ENCODE measurements around the gene TYMP. TPM values are rescaled to one million over a fixed set of nuclear protein-coding genes. Genes with fewer than 3 reads are reported as not detected.

TYMP gene
- total and polyA plus RNA-seq, 2 of the 8 experiments (the other 6 are each of a cell fraction or from before 2014, with no cell fraction given): 0.43 to 0.48 TPM

DNA sequence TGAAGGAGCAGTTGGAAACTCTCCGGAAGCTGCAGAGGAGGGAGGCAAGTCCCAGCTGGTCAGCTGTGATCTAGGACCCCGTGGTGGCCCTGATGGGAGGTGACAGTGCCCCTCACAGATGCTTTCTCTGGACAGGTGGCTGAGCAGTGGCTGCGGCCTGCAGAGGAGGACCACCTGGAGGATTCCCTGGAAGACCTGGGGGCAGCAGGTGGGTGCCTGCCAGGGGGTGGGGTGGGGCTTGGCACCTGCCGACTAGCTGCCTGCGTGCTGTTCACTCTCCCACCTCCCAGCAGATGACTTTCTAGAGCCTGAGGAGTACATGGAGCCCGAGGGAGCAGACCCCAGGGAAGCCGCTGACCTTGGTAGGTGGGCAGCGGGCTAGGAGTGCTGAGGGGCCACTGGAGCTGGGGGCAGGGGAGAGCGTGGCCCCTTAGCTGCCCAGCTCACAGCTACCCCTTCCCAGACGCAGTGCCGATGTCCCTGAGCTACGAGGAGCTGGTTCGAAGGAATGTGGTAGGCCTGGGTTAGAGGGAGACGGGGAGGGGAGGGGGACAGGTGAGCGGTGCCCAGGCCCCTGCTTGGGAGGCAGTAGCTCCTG is 7.5 kb downstream of the TYMP start:
- H4K5ac ChIP-seq (ENCODE audit: insufficient read length, low read depth, low read length): no peak overlapping the region
- no peaks in the 10 kb centered on the region for H3K79me1 ChIP-seq (ENCODE audit: low read depth, low read length)
- H3K14ac ChIP-seq (ENCODE audit: insufficient read length): no peak overlapping the region
- no peak overlapping the region for H3K4me3 ChIP-seq (ENCODE audit: extremely low read depth in 1 of 4, insufficient read depth in 2 of 4, low read depth in 3 of 4, low read length in 4 of 4)
- no peak overlapping the region for H2BK15ac ChIP-seq (ENCODE audit: low read length)
- H2AFZ ChIP-seq (ENCODE audit: low read length): no peak overlapping the region
- H3K18ac ChIP-seq (ENCODE audit: extremely low read depth, low read length): no peak overlapping the region
- no peak for TF ChIP-seq RFX5 (IDR thresholded peaks at IDR 0.05; ENCODE audit: borderline replicate concordance, low read depth, low read length)
- no peak for TF ChIP-seq CHD1 (IDR thresholded peaks at IDR 0.05; ENCODE audit: low read depth, low read length)
- TF ChIP-seq POLR2A (IDR thresholded peaks at IDR 0.05; ENCODE audit: control extremely low read depth in 1 of 2, low read depth in 2 of 2, low read length in 2 of 2): no peak
- TF ChIP-seq TAF7 (optimal IDR thresholded peaks at IDR 0.05; ENCODE audit: borderline replicate concordance, low read depth, low read length): no peak
- TF ChIP-seq GABPA (IDR thresholded peaks at IDR 0.05; ENCODE audit: borderline replicate concordance, insufficient read depth, low read length): no peak
- no peak for TF ChIP-seq TAF1 (IDR thresholded peaks at IDR 0.05; ENCODE audit: low read depth, low read length)
- H3K27ac ChIP-seq (ENCODE audit: low read depth, low read length): no peak overlapping the region
- peaks cover 4 to 18% of the 10 kb centered on the region in 2 experiments for H4K20me1 ChIP-seq (replicated peaks in 1 of 2; ENCODE audit: control insufficient read depth in 1 of 2, insufficient read depth in 2 of 2, low read length in 2 of 2)
- peaks cover 17% of the 10 kb centered on the region; the same call in 1 of the 2 replicates for H3K23me2 ChIP-seq (ENCODE audit: low read depth, low read length)
- peaks cover 0 to 9% (median 5%) of the 10 kb centered on the region in 4 experiments; a peak in 5 of 7 replicates for H3K4me1 ChIP-seq (replicated peaks in 1 of 4; ENCODE audit: control insufficient read depth in 3 of 4, insufficient read depth in 4 of 4, low read length in 3 of 4)
- H2BK12ac ChIP-seq (ENCODE audit: low read depth, low read length): no peak overlapping the region
- no peak overlapping the region for H2BK120ac ChIP-seq (replicated peaks; ENCODE audit: low read depth, low read length)
- WGBS, 2 experiments (ENCODE audit: extremely low coverage in 1 of 2, insufficient coverage in 1 of 2, insufficient read length in 1 of 2, insufficient replicate concordance in 2 of 2, low coverage in 1 of 2, low lambda C conversion rate in 2 of 2, missing lambda C conversion rate in 1 of 2): 87% methylated on average over 11 of the region's 15 CpGs; no CpG with 5 or more reads in 1 of the 2 experiments
- DNase-seq (ENCODE audit: low read depth in 1 of 2, low spot score in 2 of 2): no peak
- no peak overlapping the region for H2AK5ac ChIP-seq (ENCODE audit: low read depth, low read length)
- H3K36me3 ChIP-seq (ENCODE audit: control insufficient read depth in 2 of 4, insufficient read depth in 4 of 4, low read length in 3 of 4): peaks cover 4 to 25% (median 19%) of the 10 kb centered on the region in 4 experiments; a peak in 7 of 8 replicates
- H3K4me2 ChIP-seq (ENCODE audit: insufficient read depth in 1 of 2, low read depth in 2 of 2, low read length in 2 of 2): no peak overlapping the region
- H3K9me3 ChIP-seq (ENCODE audit: insufficient read depth in 2 of 2, low read depth in 1 of 2, low read length in 1 of 2): no peaks in the 10 kb centered on the region
- no peak overlapping the region for H3K23ac ChIP-seq (ENCODE audit: insufficient read length)
- POLR2A ChIA-PET (ENCODE audit: partially characterized antibody): interaction anchor here (1.0 to 1.7 kb wide), 2 partner anchors 14 to 56 kb away, joined by 3 to 9 read pairs; partner anchors contain the start of genes LMF2 and NCAPH2
- FAIRE-seq: no peak
- no peak overlapping the region for H3K9ac ChIP-seq (replicated peaks in 1 of 4; ENCODE audit: extremely low read depth in 1 of 4, low read depth in 3 of 4, low read length in 3 of 4)
- CTCF ChIA-PET (ENCODE audit: partially characterized antibody): interaction anchor here (0.6 to 1.5 kb wide), 7 partner anchors 13 to 798 kb away, joined by 3 to 4 read pairs (median 3); no protein-coding TSS in a partner anchor
- no peak overlapping the region for H2BK20ac ChIP-seq (ENCODE audit: low read length)
- H2BK5ac ChIP-seq (ENCODE audit: low read depth, low read length): no peak overlapping the region
- H4K91ac ChIP-seq (replicated peaks; ENCODE audit: insufficient read length, low read length): no peak overlapping the region
- no peak overlapping the region for H3K56ac ChIP-seq (replicated peaks; ENCODE audit: insufficient read length, low read depth, low read length)
- H3K4ac ChIP-seq (replicated peaks; ENCODE audit: insufficient read length, low read depth, low read length): no peak overlapping the region
- H3K79me2 ChIP-seq (ENCODE audit: control insufficient read depth in 1 of 2, insufficient read depth in 2 of 2, low read length in 2 of 2): no peaks in the 10 kb centered on the region
- peaks cover 0 to 7% (median 3%) of the 10 kb centered on the region in 4 experiments; a peak in 4 of 7 replicates for H3K27me3 ChIP-seq (replicated peaks in 1 of 4; ENCODE audit: control insufficient read depth in 3 of 4, extremely low read depth in 1 of 4, insufficient read depth in 3 of 4, low read length in 3 of 4)
- no peak overlapping the region for H4K8ac ChIP-seq (ENCODE audit: extremely low read depth, insufficient read depth, low read length)
